HepG2 (cell line): ENCODE results near the gene LMAN2L. TPM values are rescaled to one million over a fixed set of nuclear protein-coding genes. Genes with fewer than 3 reads are reported as not detected.

Source experiments
- BCL3 ChIP-seq: sonication (generic); formaldehyde crosslinking; IDR thresholded peaks from 2 replicates; pipeline ENCODE4 v1.5.1; 2020; ENCODE audit warnings: mild to moderate bottlenecking, missing genetic modification reagents, moderate library complexity
- BHLHE40 ChIP-seq: IDR thresholded peaks from 2 replicates; pipeline ENCODE4 v1.6.1; 2011; ENCODE audit warnings: low read length, improper control_type of control experiment
- DBP ChIP-seq: sonication (generic); formaldehyde crosslinking; IDR thresholded peaks from 2 replicates; pipeline ENCODE4 v1.4.0; 2020; ENCODE audit warnings: missing genetic modification reagents; ENCODE audit errors: not compliant biosample characterization
- DPF2 ChIP-seq: sonication (generic); formaldehyde crosslinking; IDR thresholded peaks from 2 replicates; pipeline ENCODE4 v1.4.0; 2020; ENCODE audit warnings: mild to moderate bottlenecking, low read depth, missing genetic modification reagents, borderline replicate concordance
- FOXA1 ChIP-seq, 2 experiments: fragments of 450-650 bp in 1 of 2; sonication (generic) in 1 of 2; formaldehyde crosslinking in 1 of 2; IDR thresholded peaks; 2 replicates each; pipeline versions ENCODE4 v1.4.0 to v1.6.1; 2016 to 2020; ENCODE audit warnings: missing genetic modification reagents in 1 of 2
- HMGXB4 ChIP-seq, 2 experiments: sonication (generic) in 1 of 2; formaldehyde crosslinking in 1 of 2; IDR thresholded peaks; 2 replicates each; pipeline versions ENCODE4 v1.4.0 to v1.6.1; 2018 to 2020; ENCODE audit warnings: missing genetic modification reagents in 2 of 2, borderline replicate concordance in 1 of 2, low read depth in 1 of 2, mild to moderate bottlenecking in 1 of 2, missing biosample characterization in 1 of 2
- KLF11 ChIP-seq: IDR thresholded peaks from 2 replicates; pipeline ENCODE4 v1.6.1; 2016; ENCODE audit warnings: missing compliant biosample characterization
- NR1H2 ChIP-seq: sonication (generic); formaldehyde crosslinking; IDR thresholded peaks from 2 replicates; pipeline ENCODE4 v1.8.1; 2022; ENCODE audit warnings: low read depth, missing genetic modification reagents, borderline replicate concordance
- NRL ChIP-seq: sonication (generic); formaldehyde crosslinking; IDR thresholded peaks from 2 replicates; pipeline ENCODE4 v1.5.0; 2020; ENCODE audit warnings: missing genetic modification reagents, mild to moderate bottlenecking, moderate library complexity, borderline replicate concordance
- SAP130 ChIP-seq: IDR thresholded peaks from 2 replicates; pipeline ENCODE4 v1.6.1; 2016; ENCODE audit warnings: low read depth
- SRF ChIP-seq: IDR thresholded peaks from 2 replicates; pipeline ENCODE4 v1.6.1; 2011; ENCODE audit warnings: mild to moderate bottlenecking, low read depth, low read length, moderate library complexity
- SRSF1 ChIP-seq: fragments of 200-400 bp; formaldehyde crosslinking; optimal IDR thresholded peaks from 2 replicates; pipeline ENCODE3; 2017; ENCODE audit warnings: mild to moderate bottlenecking, low read depth, low read length, moderate library complexity
- STAG1 ChIP-seq: sonication (generic); formaldehyde crosslinking; IDR thresholded peaks from 2 replicates; pipeline ENCODE4 v1.4.0; 2020; ENCODE audit warnings: missing genetic modification reagents
- TBP ChIP-seq: sonication (generic); formaldehyde crosslinking; IDR thresholded peaks from 2 replicates; pipeline ENCODE4 v1.5.0; 2020; ENCODE audit warnings: missing genetic modification reagents
- TGIF2 ChIP-seq: IDR thresholded peaks from 2 replicates; pipeline ENCODE4 v1.6.1; 2016; ENCODE audit warnings: control low read depth, missing compliant biosample characterization
- ZFY ChIP-seq: sonication (generic); formaldehyde crosslinking; IDR thresholded peaks from 2 replicates; pipeline ENCODE4 v1.4.0; 2020; ENCODE audit warnings: missing genetic modification reagents
- ZNF383 ChIP-seq: sonication (generic); formaldehyde crosslinking; IDR thresholded peaks from 2 replicates; pipeline ENCODE4 v1.4.0; 2020; ENCODE audit warnings: missing genetic modification reagents, mild to moderate bottlenecking, borderline replicate concordance
- ZNF687 ChIP-seq: sonication (generic); formaldehyde crosslinking; IDR thresholded peaks from 2 replicates; pipeline ENCODE4 v1.5.1; 2020; ENCODE audit warnings: mild to moderate bottlenecking, missing genetic modification reagents, moderate library complexity
- polyA plus RNA-seq, 8 experiments: library from polyadenylated mRNA; depleted of rRNA in 3 of 8; stranded (reverse) in 7 of 8; unstranded in 1 of 8; fragments of >200 nt; fragmentation: Illumina TruSeq in 4 of 8; extraction: Trizol in 4 of 8; gene quantifications; 2 replicates each; pipeline versions ENCODE4 v1.2.1 to v1.2.3, GENCODE V29; 2011 to 2016; ENCODE audit warnings: low read depth in 4 of 8, missing spikeins in 1 of 8, mixed read lengths in 1 of 8; ENCODE audit not compliant: insufficient read depth in 1 of 8
- total RNA-seq, 5 experiments: library from RNA; depleted of rRNA; stranded (reverse); fragments of >200 nt; fragmentation: Illumina TruSeq; extraction: Trizol; gene quantifications; 2 replicates each; pipeline ENCODE4 v1.2.3, GENCODE V29; 2016; ENCODE audit warnings: low read depth in 1 of 5
- TF ChIP-seq, protein P1 (sequence below): sonication (generic); formaldehyde crosslinking; IDR thresholded peaks from 2 replicates; pipeline ENCODE4; 2020; ENCODE audit warnings: missing genetic modification reagents, mild to moderate bottlenecking, borderline replicate concordance

LMAN2L gene
- total and polyA plus RNA-seq, 2 of the 13 experiments (the other 11 are each of a cell fraction or from before 2014, with no cell fraction given), result 39.1 to 57.9 TPM

GRCh38 chr2:96769814-96770213 lies 29.9 kb upstream of the LMAN2L start (continued):
- no peak for TF ChIP-seq FOXA1 (IDR thresholded peaks at IDR 0.05)
- TF ChIP-seq FOXA1 (CRISPR knock-in tag; IDR thresholded peaks at IDR 0.05), result peak; percentile 21; the same call in 1 of the 2 replicates
- peak; percentile 70; the same call in 1 of the 2 replicates for TF ChIP-seq TGIF2 (CRISPR knock-in tag)
- TF ChIP-seq ZNF383, result no peak
- no peak for TF ChIP-seq NRL (CRISPR knock-in tag)
- TF ChIP-seq, protein P1, sequence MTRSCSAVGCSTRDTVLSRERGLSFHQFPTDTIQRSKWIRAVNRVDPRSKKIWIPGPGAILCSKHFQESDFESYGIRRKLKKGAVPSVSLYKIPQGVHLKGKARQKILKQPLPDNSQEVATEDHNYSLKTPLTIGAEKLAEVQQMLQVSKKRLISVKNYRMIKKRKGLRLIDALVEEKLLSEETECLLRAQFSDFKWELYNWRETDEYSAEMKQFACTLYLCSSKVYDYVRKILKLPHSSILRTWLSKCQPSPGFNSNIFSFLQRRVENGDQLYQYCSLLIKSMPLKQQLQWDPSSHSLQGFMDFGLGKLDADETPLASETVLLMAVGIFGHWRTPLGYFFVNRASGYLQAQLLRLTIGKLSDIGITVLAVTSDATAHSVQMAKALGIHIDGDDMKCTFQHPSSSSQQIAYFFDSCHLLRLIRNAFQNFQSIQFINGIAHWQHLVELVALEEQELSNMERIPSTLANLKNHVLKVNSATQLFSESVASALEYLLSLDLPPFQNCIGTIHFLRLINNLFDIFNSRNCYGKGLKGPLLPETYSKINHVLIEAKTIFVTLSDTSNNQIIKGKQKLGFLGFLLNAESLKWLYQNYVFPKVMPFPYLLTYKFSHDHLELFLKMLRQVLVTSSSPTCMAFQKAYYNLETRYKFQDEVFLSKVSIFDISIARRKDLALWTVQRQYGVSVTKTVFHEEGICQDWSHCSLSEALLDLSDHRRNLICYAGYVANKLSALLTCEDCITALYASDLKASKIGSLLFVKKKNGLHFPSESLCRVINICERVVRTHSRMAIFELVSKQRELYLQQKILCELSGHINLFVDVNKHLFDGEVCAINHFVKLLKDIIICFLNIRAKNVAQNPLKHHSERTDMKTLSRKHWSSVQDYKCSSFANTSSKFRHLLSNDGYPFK (CRISPR knock-in tag), result no peak
- TF ChIP-seq BCL3, result 0 out of 2 replicates have a peak, but pooled peaks have one; percentile 13
- no peak for TF ChIP-seq HMGXB4 (CRISPR knock-in tag; IDR thresholded peaks at IDR 0.05; ENCODE audit: borderline replicate concordance in 1 of 2, low read depth in 1 of 2)
- no peak for TF ChIP-seq DPF2 (CRISPR knock-in tag)
- no peak for TF ChIP-seq ZFY (CRISPR knock-in tag)
- no peak for TF ChIP-seq TBP (CRISPR knock-in tag)
- no peak for TF ChIP-seq KLF11 (CRISPR knock-in tag)
- TF ChIP-seq SAP130 (CRISPR knock-in tag), result peak; percentile 62
- peak; percentile 68 for TF ChIP-seq ZNF687 (CRISPR knock-in tag)
- TF ChIP-seq SRF, result no peak
- TF ChIP-seq STAG1, result no peak
- TF ChIP-seq BHLHE40, result peak; percentile 31; the same call in 1 of the 2 replicates
- TF ChIP-seq DBP (CRISPR knock-in tag), result no peak
- TF ChIP-seq SRSF1, result no peak
- TF ChIP-seq NR1H2, result no peak
